GM21576 (cell line): ENCODE measurements around the gene FLYWCH1.

ENCODE experiments used
- ATAC-seq: cut with Tn5 transposase; IDR thresholded peaks from one replicate; pipeline ENCODE4 v1.9.1; 2021; ENCODE audit warnings: mild to moderate bottlenecking, moderate library complexity; ENCODE audit not compliant: unreplicated experiment

FLYWCH1 gene

GRCh38 chr16:2949705-2950352 is 38.1 kb downstream of the FLYWCH1 start:
- ATAC-seq = no peak

- ATAC-seq = no peak
Measured at GRCh38 chr16:2950353-2950724, 38.6 kb downstream of the FLYWCH1 start.

GRCh38 chr16:2950773-2951172 is 39.0 kb downstream of the FLYWCH1 start:
- no peak for ATAC-seq

DNA sequence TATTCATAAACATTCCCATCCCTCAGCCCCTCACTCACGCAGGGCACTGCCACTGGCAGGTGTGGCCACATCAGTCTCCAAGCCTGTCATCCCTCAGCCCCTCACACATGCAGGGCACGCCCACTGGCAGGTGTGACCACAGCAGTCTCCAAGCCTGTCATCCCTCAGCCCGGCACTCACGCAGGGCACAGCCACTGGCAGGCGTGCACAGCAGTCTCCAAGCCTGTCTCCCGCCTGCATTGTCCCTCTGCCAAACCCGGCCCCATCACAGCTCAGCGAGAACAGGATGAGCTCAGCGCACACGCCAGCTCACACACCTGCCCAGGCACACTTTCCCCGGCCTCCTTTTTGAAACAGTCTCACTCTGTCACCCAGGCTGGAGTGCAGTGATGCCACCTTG is 40.9 kb downstream of the FLYWCH1 start:
- ATAC-seq = no peak

DNA sequence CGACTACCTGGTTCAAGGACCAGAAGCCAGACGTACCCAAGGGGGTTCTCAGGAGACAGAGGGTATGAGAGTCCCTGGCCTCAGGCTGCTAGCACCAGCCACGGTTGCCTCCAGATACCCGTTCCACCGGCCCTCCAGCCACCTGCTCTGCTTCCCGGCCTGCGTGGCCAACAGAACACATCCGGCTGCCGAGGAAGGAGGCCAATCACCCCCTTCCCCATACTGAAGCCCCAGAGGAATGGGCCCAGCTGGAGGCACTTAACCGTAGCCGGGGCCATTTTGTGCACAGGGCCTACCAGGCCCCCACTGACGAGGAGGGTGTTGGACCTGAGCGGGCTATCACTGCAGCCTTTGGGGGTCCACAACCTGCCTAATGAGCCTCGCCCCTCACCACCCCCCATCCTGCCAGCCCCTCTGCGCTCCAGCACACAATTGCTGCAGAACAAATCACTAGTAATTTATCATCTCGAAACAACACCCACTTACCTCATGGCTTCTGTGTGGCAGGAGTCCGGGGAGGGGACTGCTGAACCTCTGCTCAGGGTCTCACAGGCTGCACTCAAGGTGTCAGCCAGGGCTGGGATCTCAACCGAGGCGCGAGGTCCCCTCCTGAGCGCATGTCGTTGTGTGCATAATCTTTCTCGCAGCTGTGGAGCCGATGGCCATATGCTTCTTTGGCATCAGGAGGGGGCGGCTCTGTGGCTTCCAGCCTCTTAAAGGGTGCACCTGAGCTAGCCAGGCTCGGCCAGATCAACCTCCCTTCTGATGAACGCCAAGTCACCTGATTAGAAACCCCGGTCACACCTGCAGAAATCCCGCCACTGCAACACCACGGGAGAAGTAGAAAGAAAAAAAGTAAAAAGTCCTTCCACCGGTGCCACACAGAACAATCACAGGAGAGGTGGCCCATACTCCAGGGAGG is 42.2 kb downstream of the FLYWCH1 start:
- no peak for ATAC-seq

DNA sequence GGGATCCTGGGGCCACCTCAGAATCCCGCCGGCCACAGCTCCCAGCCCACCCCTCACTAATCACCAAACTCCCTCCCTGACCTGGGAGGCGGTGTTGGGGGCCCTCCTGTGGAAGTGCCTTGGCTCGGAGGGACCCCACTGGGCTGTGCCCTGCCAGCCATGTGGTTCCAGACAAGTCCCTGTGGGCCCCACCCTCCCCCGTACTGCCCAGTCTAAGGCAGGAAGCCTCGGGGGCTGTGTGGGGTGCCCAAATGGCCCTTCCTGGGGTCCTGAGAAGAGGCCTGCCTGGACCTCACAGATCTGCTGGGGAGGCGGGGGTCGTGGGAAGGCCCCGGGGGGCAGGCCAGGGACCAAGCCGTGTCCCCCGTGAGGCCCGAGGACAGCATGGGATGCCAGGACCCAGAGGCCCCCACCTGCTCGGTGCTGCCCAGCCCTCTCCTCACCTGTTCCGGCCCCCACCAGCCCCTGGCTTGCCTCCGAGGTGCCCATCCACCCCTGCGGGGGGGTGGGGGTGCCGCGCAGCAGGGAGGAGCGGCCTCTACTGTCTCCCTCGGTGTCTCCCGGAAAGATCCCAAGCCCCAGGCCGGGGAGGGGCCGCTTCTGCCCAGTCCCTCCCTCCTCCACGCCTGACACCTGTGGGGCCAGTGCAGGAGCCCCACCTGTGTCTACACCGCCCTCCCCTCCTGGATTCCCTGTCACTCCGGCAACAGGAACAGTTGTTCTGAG is 43.1 kb downstream of the FLYWCH1 start:
- no peak for ATAC-seq

- no peak for ATAC-seq
Measured at GRCh38 chr16:2955438-2955778, 43.7 kb downstream of the FLYWCH1 start.

DNA sequence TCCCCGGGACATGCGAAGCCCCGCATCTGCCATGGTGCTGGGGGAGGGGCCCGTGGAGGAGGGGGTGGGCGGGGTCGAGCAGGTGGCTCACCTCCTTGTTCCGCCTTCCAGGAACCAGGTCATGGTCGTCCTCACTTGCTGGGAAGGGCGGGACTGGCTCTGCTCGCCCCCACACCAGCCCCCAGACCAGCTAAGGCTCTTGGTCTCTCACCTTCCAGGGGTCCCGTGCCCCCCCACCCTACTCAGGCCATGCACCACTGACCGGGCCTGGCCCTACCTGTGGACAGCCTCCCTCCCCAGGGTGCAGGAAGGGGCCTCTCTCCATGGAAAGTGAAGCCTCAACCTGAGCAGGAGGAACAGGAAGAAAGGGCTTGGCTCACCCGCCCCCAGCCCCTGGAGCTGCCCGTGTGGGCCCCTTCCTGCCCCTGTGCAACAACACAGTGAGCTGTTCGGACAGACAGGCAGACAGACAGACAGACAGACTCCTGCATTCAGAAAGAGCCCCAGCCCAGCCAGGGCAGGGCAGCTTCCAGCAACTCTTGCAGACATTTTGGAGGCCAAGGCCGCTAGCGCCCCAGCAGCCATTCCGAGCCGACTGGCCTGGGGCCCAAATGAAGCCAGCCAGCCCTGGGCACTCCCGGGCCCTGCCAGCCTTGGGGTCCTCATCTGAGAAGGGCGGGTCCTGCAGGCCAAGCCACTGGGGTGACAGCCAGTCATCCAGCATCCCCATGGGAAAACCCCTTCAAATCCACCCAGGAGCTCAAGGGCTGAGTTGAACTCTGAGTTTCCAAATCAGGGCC is 44.2 kb downstream of the FLYWCH1 start:
- no peak for ATAC-seq

- no peak for ATAC-seq
Measured at GRCh38 chr16:2956579-2956956, 44.8 kb downstream of the FLYWCH1 start.

DNA sequence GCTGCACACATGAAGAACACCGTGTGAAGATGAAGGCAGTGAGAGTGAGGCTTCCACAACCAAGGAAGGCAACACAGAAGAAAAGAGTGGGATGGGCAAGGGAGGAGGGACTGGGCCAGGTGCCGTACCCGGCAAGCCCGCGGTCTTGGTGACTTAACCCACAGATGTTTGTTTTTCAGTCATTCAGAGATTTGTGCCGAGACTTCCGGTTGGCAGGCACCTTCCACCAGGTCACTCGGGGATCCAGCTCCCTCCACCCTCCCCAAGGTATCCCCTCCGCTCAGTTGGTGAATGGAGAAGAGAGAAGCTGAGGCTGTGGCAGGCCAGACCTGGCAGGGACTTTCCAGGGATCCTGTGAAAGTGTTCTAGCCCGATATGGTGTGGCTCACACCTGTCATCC is 47.5 kb downstream of the FLYWCH1 start:
- ATAC-seq = no peak

GRCh38 chr16:2960183-2961010 is 48.7 kb downstream of the FLYWCH1 start:
- ATAC-seq = no peak

DNA sequence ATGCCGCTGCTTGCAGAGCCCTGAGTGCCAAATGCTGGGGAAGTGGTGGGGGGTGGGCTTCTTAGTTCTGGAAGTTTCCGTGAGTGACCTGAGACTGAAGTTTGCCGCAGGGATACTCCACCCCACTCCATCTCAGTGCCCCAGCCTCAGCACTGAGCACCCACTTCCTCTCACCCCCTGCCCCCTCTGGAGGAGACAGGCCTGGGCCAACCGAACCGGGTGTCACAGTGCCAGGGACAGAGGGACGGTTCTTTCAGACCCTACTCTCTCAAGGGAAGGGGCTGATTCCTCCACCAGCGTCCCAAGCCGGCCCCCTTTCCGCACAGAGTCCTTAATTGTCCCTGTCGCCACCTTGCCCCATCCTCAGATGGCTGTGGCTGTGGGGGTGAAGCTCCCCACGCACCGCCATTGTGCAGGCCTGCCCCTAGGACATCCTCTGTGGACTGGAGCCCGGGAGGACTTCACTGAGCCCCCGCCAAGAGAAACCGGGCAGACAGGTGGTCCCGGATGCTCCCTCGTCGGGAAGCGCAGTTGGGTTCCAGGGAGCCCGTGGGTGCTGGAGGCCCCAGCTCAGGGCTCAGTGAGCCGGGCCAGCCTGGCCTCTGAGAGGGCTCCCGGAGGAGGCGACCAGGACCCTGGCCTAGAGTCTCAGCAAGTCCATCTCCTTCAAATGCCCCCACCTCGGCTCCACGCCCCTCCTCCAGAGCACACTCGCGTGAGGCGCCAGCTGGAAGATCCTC is 50.8 kb downstream of the FLYWCH1 start:
- ATAC-seq = no peak

DNA sequence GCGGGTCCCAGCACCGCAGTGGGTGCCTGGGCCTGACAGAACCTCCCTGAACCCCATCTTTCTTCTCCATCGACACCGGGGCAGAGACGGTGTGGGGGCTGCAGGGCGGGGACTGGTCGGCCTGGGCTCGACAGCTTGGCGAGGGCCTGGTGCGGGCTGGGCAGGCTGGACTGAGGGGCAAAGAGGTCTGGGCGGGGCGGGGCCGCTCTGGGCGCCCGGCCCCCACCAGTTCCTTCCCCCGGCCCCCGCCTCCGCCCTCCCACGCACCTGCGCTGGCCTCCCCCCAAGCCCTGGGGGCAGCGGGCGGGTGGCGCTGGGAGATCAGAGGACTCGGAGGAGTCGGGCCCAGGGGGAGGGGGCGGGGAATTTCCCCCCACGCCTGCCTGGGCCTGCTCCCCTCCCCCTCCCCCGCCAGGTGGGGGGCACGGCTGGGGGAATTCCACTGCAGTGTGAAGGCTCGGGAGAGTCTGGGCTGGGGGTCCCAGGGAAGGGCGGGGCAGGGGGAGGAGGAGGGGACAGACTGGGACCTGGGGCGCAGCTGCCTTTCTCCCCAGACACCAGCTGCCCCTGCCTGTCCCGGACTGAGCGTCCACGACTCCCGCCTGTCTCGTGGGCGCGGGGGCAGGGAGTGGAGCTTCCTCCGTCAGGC is 51.5 kb downstream of the FLYWCH1 start:
- ATAC-seq = no peak

- ATAC-seq = no peak
Measured at GRCh38 chr16:2963723-2964474, 52.2 kb downstream of the FLYWCH1 start, which contains the start of gene KREMEN2. TSS of gene KREMEN2 (plus strand) at chr16:2964275. CDS start at chr16:2964521, 246 bp downstream.

GRCh38 chr16:2964475-2965336 is 53.0 kb downstream of the FLYWCH1 start:
- ATAC-seq = no peak

- no peak for ATAC-seq
Measured at GRCh38 chr16:2966043-2966807, 54.5 kb downstream of the FLYWCH1 start.
